Measurements from ENCODE around the gene WWOX.

The WWOX gene

GRCh38 chr16:78198288-78198687 lies 98.8 kb downstream of the WWOX start:
- no peak for TF ChIP-seq CTCF (IDR thresholded peaks at IDR 0.05; ENCODE audit: insufficient read depth, missing control alignments)
- FAIRE-seq, result no peak

GRCh38 chr16:78199325-78200022 lies 100.0 kb downstream of the WWOX start:
- no peak for TF ChIP-seq CTCF (IDR thresholded peaks at IDR 0.05; ENCODE audit: insufficient read depth, missing control alignments)
- FAIRE-seq, result no peak
- no peak for DNase-seq (ENCODE audit: insufficient read length, low spot score)

More at GRCh38 chr16:78198288-78198687, 98.8 kb downstream of the WWOX start:
- no peak for DNase-seq (ENCODE audit: insufficient read length, low spot score)

GRCh38 chr16:78200023-78200389 lies 100.6 kb downstream of the WWOX start:
- no peak for TF ChIP-seq CTCF (IDR thresholded peaks at IDR 0.05; ENCODE audit: insufficient read depth, missing control alignments)
- DNase-seq (ENCODE audit: insufficient read length, low spot score), result no peak
- no peak for FAIRE-seq

GRCh38 chr16:78200623-78201096 lies 101.2 kb downstream of the WWOX start:
- FAIRE-seq (no peak), DNase-seq (ENCODE audit: insufficient read length, low spot score) (no peak)
- TF ChIP-seq CTCF (IDR thresholded peaks at IDR 0.05; ENCODE audit: insufficient read depth, missing control alignments), result no peak

GRCh38 chr16:78205506-78205905 lies 106.1 kb downstream of the WWOX start:
- FAIRE-seq, result no peak
- DNase-seq (ENCODE audit: insufficient read length, low spot score), result no peak
- no peak for TF ChIP-seq CTCF (IDR thresholded peaks at IDR 0.05; ENCODE audit: insufficient read depth, missing control alignments)

- FAIRE-seq (no peak), DNase-seq (ENCODE audit: insufficient read length, low spot score) (no peak)
- no peak for TF ChIP-seq CTCF (IDR thresholded peaks at IDR 0.05; ENCODE audit: insufficient read depth, missing control alignments)
Measured at GRCh38 chr16:78206623-78207223, 107.3 kb downstream of the WWOX start.
